ENCODE measurements around the gene TMEM132D. TPM values are rescaled to one million over a fixed set of nuclear protein-coding genes. Genes with fewer than 3 reads are reported as not detected.

TMEM132D gene
- total and polyA plus RNA-seq, 2 of the 4 experiments (the other 2 are of a cell fraction): not detected

GRCh38 chr12:129208566-129208965 is 695.3 kb downstream of the TMEM132D start:
- no peak for TF ChIP-seq FOS (IDR thresholded peaks at IDR 0.05; ENCODE audit: low read depth, low read length)
- no peak for TF ChIP-seq MAFK (IDR thresholded peaks at IDR 0.05; ENCODE audit: low read depth, low read length)
- no peak for TF ChIP-seq RAD21 (IDR thresholded peaks at IDR 0.05; ENCODE audit: low read length)
- no peak for TF ChIP-seq CTCF (conservative IDR thresholded peaks at IDR 0.05; ENCODE audit: low read depth, low read length)
- TF ChIP-seq NFE2L2 (IDR thresholded peaks at IDR 0.05; ENCODE audit: low read depth, low read length): no peak
- TF ChIP-seq RCOR1 (IDR thresholded peaks at IDR 0.05; ENCODE audit: insufficient replicate concordance, low read length): no peak
- no peak overlapping the region for H3K18ac ChIP-seq (ENCODE audit: low read depth, low read length)
- H2BK20ac ChIP-seq (ENCODE audit: low read depth, low read length): no peak overlapping the region
- no peak overlapping the region for H3K56ac ChIP-seq (ENCODE audit: extremely low read depth, insufficient read depth, low read length)
- H3K23ac ChIP-seq (ENCODE audit: low read depth, low read length): no peak overlapping the region
- 67% methylated on average over 1 of the region's 9 CpGs; no CpG with 5 or more reads in 1 of the 2 experiments for WGBS, 2 experiments (ENCODE audit: extremely low coverage in 2 of 2, insufficient read length in 1 of 2)
- no peak overlapping the region for H4K8ac ChIP-seq (ENCODE audit: low read depth in 2 of 2, low read length in 2 of 2)
- H3K9ac ChIP-seq (ENCODE audit: low read depth, low read length): no peak overlapping the region
- no TSS peak for BruUV-seq (replicated peaks)
- H3K27ac ChIP-seq (ENCODE audit: insufficient read depth, low read length): no peak overlapping the region
- in situ Hi-C loops (cut with MboI; ENCODE audit: low sequenced_read_pairs): no loop called here
- no peak overlapping the region for H2BK15ac ChIP-seq (ENCODE audit: low read depth, low read length)
- H3K4me3 ChIP-seq (ENCODE audit: insufficient read depth, low read depth, low read length): no peak overlapping the region
- no peaks in the 10 kb centered on the region for H3K79me1 ChIP-seq (ENCODE audit: low read depth in 1 of 2, low read length in 2 of 2)
- no peak overlapping the region for H3K4ac ChIP-seq (ENCODE audit: low read depth, low read length)
- CTCF ChIA-PET: no interaction called here
- H3K14ac ChIP-seq (replicated peaks; ENCODE audit: low read depth, low read length): no peak overlapping the region
- H2BK5ac ChIP-seq (ENCODE audit: low read depth, low read length, poor library complexity, severe bottlenecking): no peak overlapping the region
- no peak for DNase-seq
- intact Hi-C loops (cut with micrococcal nuclease): no loop called here
- H2BK120ac ChIP-seq (ENCODE audit: low read depth, low read length): no peak overlapping the region
- no peak overlapping the region for H3K4me2 ChIP-seq (ENCODE audit: low read depth, low read length)
- ATAC-seq (ENCODE audit: low read depth): no peak
- peaks cover 31% of the 10 kb centered on the region for H3K9me3 ChIP-seq (ENCODE audit: control insufficient read depth, insufficient read depth, low read length)
- no peaks in the 10 kb centered on the region for H3K9me1 ChIP-seq (ENCODE audit: insufficient read depth, low read length)
- no peaks in the 10 kb centered on the region for H3K36me3 ChIP-seq (ENCODE audit: control insufficient read depth, insufficient read depth, low read length)
- H2AK5ac ChIP-seq (ENCODE audit: low read depth, low read length): no peak overlapping the region
- no peaks in the 10 kb centered on the region for H3K27me3 ChIP-seq (ENCODE audit: control insufficient read depth, insufficient read depth, low read length)
- H2AK9ac ChIP-seq (replicated peaks; ENCODE audit: low read depth, low read length, poor library complexity): no peak overlapping the region
- no peak overlapping the region for H2AFZ ChIP-seq (replicated peaks; ENCODE audit: low read length, poor library complexity)
- no peak overlapping the region for H4K5ac ChIP-seq (ENCODE audit: low read depth, low read length)
- POLR2A ChIA-PET (ENCODE audit: unreplicated experiment): no interaction called here
- dilution Hi-C loops (cut with HindIII; ENCODE audit: low sequenced_read_pairs, unreplicated experiment): no loop called here
- H4K20me1 ChIP-seq (ENCODE audit: insufficient read depth, low read length): no peaks in the 10 kb centered on the region
- no peaks in the 10 kb centered on the region for H3K4me1 ChIP-seq (ENCODE audit: control insufficient read depth, insufficient read depth, low read length)
- no peak overlapping the region for H4K91ac ChIP-seq (ENCODE audit: insufficient read depth, low read depth, low read length)
